ENCODE results near the gene PDGFA.

- TF ChIP-seq ZNF423 (CRISPR knock-in tag; IDR thresholded peaks at IDR 0.05): no peak
- TF ChIP-seq CTCF (IDR thresholded peaks at IDR 0.05): no peak
- TF ChIP-seq ESRRA (CRISPR knock-in tag; IDR thresholded peaks at IDR 0.05; ENCODE audit: borderline replicate concordance): no peak
- TF ChIP-seq NFYB (CRISPR knock-in tag; conservative IDR thresholded peaks at IDR 0.05; ENCODE audit: low read depth): no peak
Observed at GRCh38 chr7:464454-465401, 54.9 kb downstream of the PDGFA start.
